HG03575 (cell line): ENCODE measurements around the gene SPA17.

Experiments
- ATAC-seq: cut with Tn5 transposase; IDR thresholded peaks from one replicate; pipeline ENCODE4 v1.9.1; 2021; ENCODE audit not compliant: unreplicated experiment, insufficient number of reproducible peaks, low FRiP score; ENCODE audit errors: extremely low read depth

SPA17 gene

GRCh38 chr11:124673333-124674167 is at the start of gene SPA17, which contains the start of gene SIAE:
Gene SPA17, plus strand, starts transcription at chr11:124673904. Its CDS starts 1,361 bp downstream, at chr11:124675265.
Gene SIAE, minus strand, starts transcription at chr11:124673739. Its CDS starts 31 bp downstream, at chr11:124673708.
- ATAC-seq, result no peak

GRCh38 chr11:124625504-124626168 is 48.1 kb upstream of the SPA17 start:
- no peak for ATAC-seq

- no peak for ATAC-seq
Measured at GRCh38 chr11:124627546-124627945, 46.2 kb upstream of the SPA17 start.

GRCh38 chr11:124629961-124630360 is 43.7 kb upstream of the SPA17 start:
- ATAC-seq, result no peak

GRCh38 chr11:124633355-124633754 is 40.3 kb upstream of the SPA17 start:
- ATAC-seq, result no peak

GRCh38 chr11:124635932-124636331 is 37.8 kb upstream of the SPA17 start:
- ATAC-seq, result no peak

GRCh38 chr11:124638500-124638899 is 35.2 kb upstream of the SPA17 start:
- no peak for ATAC-seq

- no peak for ATAC-seq
Measured at GRCh38 chr11:124639186-124639585, 34.5 kb upstream of the SPA17 start.

GRCh38 chr11:124640666-124641065 is 33.0 kb upstream of the SPA17 start:
- ATAC-seq, result no peak

GRCh38 chr11:124642628-124643027 is 31.1 kb upstream of the SPA17 start:
- ATAC-seq, result no peak

- no peak for ATAC-seq
Measured at GRCh38 chr11:124643042-124643604, 30.6 kb upstream of the SPA17 start.

GRCh38 chr11:124643605-124644425 is 29.9 kb upstream of the SPA17 start:
- no peak for ATAC-seq

- ATAC-seq, result no peak
Measured at GRCh38 chr11:124644426-124645280, 29.1 kb upstream of the SPA17 start.

- no peak for ATAC-seq
Measured at GRCh38 chr11:124646148-124646547, 27.6 kb upstream of the SPA17 start.

- ATAC-seq, result no peak
Measured at GRCh38 chr11:124648610-124649009, 25.1 kb upstream of the SPA17 start.

GRCh38 chr11:124656774-124657630 is 16.7 kb upstream of the SPA17 start:
- no peak for ATAC-seq

GRCh38 chr11:124657904-124658303 is 15.8 kb upstream of the SPA17 start:
- ATAC-seq, result no peak
